CD4-positive, alpha-beta T cell (primary cell): Measurements from ENCODE around the gene TBC1D16. TPM values are rescaled to one million over a fixed set of nuclear protein-coding genes. Genes with fewer than 3 reads are reported as not detected.

ENCODE experiments used
- ATAC-seq: fragments of 200-7000 bp; cut with Tn5 transposase; one replicate; pipeline ENCODE4 v1.10.0; 2022; ENCODE audit warnings: mild to moderate bottlenecking; ENCODE audit not compliant: poor library complexity
- CTCF ChIA-PET: fragments of 350-600 bp; sonication (Branson Sonifier 250); formaldehyde crosslinking; loops from one replicate; lab custom pipeline; 2021; ENCODE audit warnings: antibody characterized with exemption, inconsistent platforms; lab: Charles Lee
- POLR2A ChIA-PET: fragments of 350-600 bp; sonication (Branson Sonifier 250); formaldehyde crosslinking; loops from one replicate; lab custom pipeline; 2021; ENCODE audit warnings: antibody characterized with exemption, inconsistent platforms; lab: Charles Lee
- DNase-seq, 14 experiments: peaks; one replicate each; pipeline ENCODE4 v3.0.0-alpha.2; 2013 to 2020; ENCODE audit warnings: mixed read lengths in 2 of 14
- H3K27ac ChIP-seq, 2 donors: one replicate each; pipeline versions ENCODE4 v1.5.1 to v1.7.0; 2013; ENCODE audit warnings: low read length in 2 of 2, low read depth in 1 of 2, mild to moderate bottlenecking in 1 of 2
- H3K27me3 ChIP-seq, 2 experiments: 1 replicate in 1 of 2; 2 replicates in 1 of 2; pipeline versions ENCODE4 v1.6.1 to v1.7.0; 2013; ENCODE audit warnings: low read length in 2 of 2, control low read depth in 1 of 2, mild to moderate bottlenecking in 1 of 2, moderate library complexity in 1 of 2; ENCODE audit not compliant: insufficient read depth in 2 of 2, control insufficient read depth in 1 of 2
- H3K36me3 ChIP-seq: one replicate; pipeline ENCODE4 v1.6.1; 2013; ENCODE audit warnings: low read length, control low read depth; ENCODE audit not compliant: insufficient read depth
- H3K4me1 ChIP-seq: one replicate; pipeline ENCODE4 v1.6.1; 2013; ENCODE audit warnings: low read length, control low read depth; ENCODE audit not compliant: insufficient read depth
- H3K4me3 ChIP-seq: one replicate; pipeline ENCODE4 v1.5.1; 2013; ENCODE audit warnings: mild to moderate bottlenecking, low read length, moderate library complexity
- H3K9me3 ChIP-seq, 2 experiments: 1 replicate in 1 of 2; 2 replicates in 1 of 2; pipeline versions ENCODE4 v1.6.1 to v1.7.0; 2013; ENCODE audit warnings: low read length in 2 of 2, mild to moderate bottlenecking in 2 of 2, control low read depth in 1 of 2, moderate library complexity in 1 of 2; ENCODE audit not compliant: control insufficient read depth in 1 of 2, insufficient read depth in 1 of 2
- H3K27ac Mint-ChIP-seq: one replicate; pipeline ENCODE4 v1.8.0; 2020; ENCODE audit warnings: mixed read lengths
- H3K27me3 Mint-ChIP-seq: one replicate; pipeline ENCODE4 v1.8.0; 2021; ENCODE audit warnings: mixed read lengths
- H3K36me3 Mint-ChIP-seq: one replicate; pipeline ENCODE4 v1.8.0; 2021; ENCODE audit warnings: low read depth, mixed read lengths
- H3K4me1 Mint-ChIP-seq: one replicate; pipeline ENCODE4 v1.8.0; 2021; ENCODE audit warnings: low read depth, mixed read lengths
- H3K4me3 Mint-ChIP-seq: one replicate; pipeline ENCODE4 v1.8.0; 2020; ENCODE audit warnings: mild to moderate bottlenecking, mixed read lengths
- H3K9me3 Mint-ChIP-seq: one replicate; pipeline ENCODE4 v1.8.0; 2020; ENCODE audit warnings: mixed read lengths
- CTCF ChIP-seq: fragments of 200-600 bp; IDR thresholded peaks from one replicate; pipeline ENCODE4 v1.8.0; 2022; ENCODE audit warnings: antibody characterized with exemption, mild to moderate bottlenecking
- intact Hi-C, 2 experiments: fragments of 100-400 bp; cut with DNase I in 1 of 2; cut with micrococcal nuclease in 1 of 2; formaldehyde crosslinking; loops; one replicate each; pipeline versions ENCODE4 v1.15.1 to v1.9.0; 2023 to 2025; cut with DNase I, micrococcal nuclease
- total RNA-seq, 174 experiments: library from RNA in 2 of 174; stranded (reverse) in 2 of 174; gene quantifications; one replicate each; pipeline ENCODE4 v1.2.3 and lab custom pipeline; 2021 to 2026

TBC1D16 gene
- total RNA-seq, 2 experiments from 2014 or later = 1.9 to 2.5 TPM

- no peaks in the 10 kb centered on the region for H3K36me3 ChIP-seq
- peaks cover 7% of the 10 kb centered on the region for H3K4me1 ChIP-seq
- DNase-seq (no peak), ATAC-seq (no peak)
- Mint-ChIP-seq H3K36me3 (no peaks in the 10 kb centered on the region), H3K9me3 (no peaks in the 10 kb centered on the region), H3K27ac (no peak overlapping the region), H3K4me1 (peaks cover 12% of the 10 kb centered on the region), H3K27me3 (no peaks in the 10 kb centered on the region), H3K4me3 (no peak overlapping the region)
- no peak for TF ChIP-seq CTCF
- CTCF ChIA-PET = no interaction called here
- POLR2A ChIA-PET = no interaction called here
- intact Hi-C loops = no loop called here
- H3K27me3 ChIP-seq = no peaks in the 10 kb centered on the region
- no peak overlapping the region for H3K27ac ChIP-seq
- no peak overlapping the region for H3K4me3 ChIP-seq
- H3K9me3 ChIP-seq = no peaks in the 10 kb centered on the region
Measured at GRCh38 chr17:79985943-79986391, 49.7 kb downstream of the TBC1D16 start.

GRCh38 chr17:79985361-79985942 lies 50.2 kb downstream of the TBC1D16 start:
- H3K4me3 Mint-ChIP-seq = no peak overlapping the region
- H3K4me1 Mint-ChIP-seq = peaks cover 12% of the 10 kb centered on the region
- no peak for DNase-seq
- intact Hi-C loops = no loop called here
- ATAC-seq = no peak
- Histone ChIP-seq H3K9me3 (no peaks in the 10 kb centered on the region), H3K27ac (no peak overlapping the region), H3K4me1 (peaks cover 7% of the 10 kb centered on the region), H3K27me3 (no peaks in the 10 kb centered on the region), H3K36me3 (no peaks in the 10 kb centered on the region), H3K4me3 (no peak overlapping the region)
- CTCF ChIA-PET = no interaction called here
- H3K27me3 Mint-ChIP-seq = no peaks in the 10 kb centered on the region
- POLR2A ChIA-PET = no interaction called here
- no peak overlapping the region for H3K27ac Mint-ChIP-seq
- H3K36me3 Mint-ChIP-seq = no peaks in the 10 kb centered on the region
- no peak for TF ChIP-seq CTCF
- no peaks in the 10 kb centered on the region for H3K9me3 Mint-ChIP-seq

GRCh38 chr17:79984877-79985276 lies 50.8 kb downstream of the TBC1D16 start:
- Mint-ChIP-seq H3K27me3 (no peaks in the 10 kb centered on the region), H3K27ac (no peak overlapping the region), H3K4me1 (peaks cover 12% of the 10 kb centered on the region), H3K36me3 (no peaks in the 10 kb centered on the region), H3K4me3 (no peak overlapping the region), H3K9me3 (no peaks in the 10 kb centered on the region)
- no peak for ATAC-seq
- intact Hi-C loops = no loop called here
- ChIA-PET POLR2A (no interaction called here), CTCF (no interaction called here)
- no peak for TF ChIP-seq CTCF
- Histone ChIP-seq H3K36me3 (no peaks in the 10 kb centered on the region), H3K4me3 (no peak overlapping the region), H3K27me3 (no peaks in the 10 kb centered on the region), H3K4me1 (peaks cover 7% of the 10 kb centered on the region), H3K9me3 (no peaks in the 10 kb centered on the region), H3K27ac (no peak overlapping the region)
- DNase-seq = no peak
